GM19328 (cell line): Measurements from ENCODE around the gene CDHR4.
"Not testable (repeated sequence)": the region's sequence is repeated elsewhere in the genome, so short reads cannot be mapped to it uniquely, and the experiment has no call there.

Experiments used
- ATAC-seq: cut with Tn5 transposase; IDR thresholded peaks from one replicate; pipeline ENCODE4 v1.9.1; 2021; ENCODE audit warnings: mild to moderate bottlenecking, moderate library complexity; ENCODE audit not compliant: unreplicated experiment

Gene CDHR4

GRCh38 chr3:49781415-49782199 lies 18.1 kb downstream of the CDHR4 start:
- no peak for ATAC-seq

- ATAC-seq, result not testable (repeated sequence)
These were observed 18.7 kb downstream of the CDHR4 start for GRCh38 chr3:49780975-49781365.

GRCh38 chr3:49780080-49780974 lies 19.3 kb downstream of the CDHR4 start:
- no peak for ATAC-seq

- no peak for ATAC-seq
These were observed 20.2 kb downstream of the CDHR4 start for GRCh38 chr3:49779358-49780079.

- ATAC-seq, result not testable (repeated sequence)
These were observed 23.6 kb downstream of the CDHR4 start for GRCh38 chr3:49776101-49776500.

GRCh38 chr3:49775538-49775937 lies 24.1 kb downstream of the CDHR4 start:
- ATAC-seq, result no peak

- no peak for ATAC-seq
These were observed 27.0 kb downstream of the CDHR4 start for GRCh38 chr3:49772703-49773102.

- ATAC-seq, result no peak
These were observed 28.2 kb downstream of the CDHR4 start for GRCh38 chr3:49771340-49771938.

- no peak for ATAC-seq
These were observed 29.7 kb downstream of the CDHR4 start for GRCh38 chr3:49769926-49770325.

- ATAC-seq, result no peak
These were observed 30.3 kb downstream of the CDHR4 start for GRCh38 chr3:49769286-49769915.

- ATAC-seq, result no peak
These were observed 35.7 kb downstream of the CDHR4 start for GRCh38 chr3:49763981-49764380.

- ATAC-seq, result no peak
These were observed 38.0 kb downstream of the CDHR4 start for GRCh38 chr3:49761661-49762060.

- no peak for ATAC-seq
These were observed 40.4 kb downstream of the CDHR4 start for GRCh38 chr3:49759226-49759625.

GRCh38 chr3:49757197-49757596 lies 42.5 kb downstream of the CDHR4 start:
- ATAC-seq, result no peak

- ATAC-seq, result no peak
These were observed 43.6 kb downstream of the CDHR4 start for GRCh38 chr3:49756036-49756435.

GRCh38 chr3:49754536-49754935 lies 45.1 kb downstream of the CDHR4 start:
- no peak for ATAC-seq

GRCh38 chr3:49751501-49751900 lies 48.2 kb downstream of the CDHR4 start:
- no peak for ATAC-seq

GRCh38 chr3:49750056-49750455 lies 49.6 kb downstream of the CDHR4 start:
- ATAC-seq, result no peak

GRCh38 chr3:49748874-49749273 lies 50.8 kb downstream of the CDHR4 start:
- not testable (repeated sequence) for ATAC-seq

GRCh38 chr3:49747792-49748480 lies 51.7 kb downstream of the CDHR4 start:
- no peak for ATAC-seq
